HG02588 (cell line): ENCODE results near the gene AMDHD2.
"Not testable (repeated sequence)": the region's sequence is repeated elsewhere in the genome, so short reads cannot be mapped to it uniquely, and the experiment has no call there.

ENCODE experiments used
- ATAC-seq: cut with Tn5 transposase; IDR thresholded peaks from one replicate; pipeline ENCODE4 v1.9.1; 2021; ENCODE audit warnings: mild to moderate bottlenecking, moderate library complexity; ENCODE audit not compliant: unreplicated experiment

Gene AMDHD2

DNA sequence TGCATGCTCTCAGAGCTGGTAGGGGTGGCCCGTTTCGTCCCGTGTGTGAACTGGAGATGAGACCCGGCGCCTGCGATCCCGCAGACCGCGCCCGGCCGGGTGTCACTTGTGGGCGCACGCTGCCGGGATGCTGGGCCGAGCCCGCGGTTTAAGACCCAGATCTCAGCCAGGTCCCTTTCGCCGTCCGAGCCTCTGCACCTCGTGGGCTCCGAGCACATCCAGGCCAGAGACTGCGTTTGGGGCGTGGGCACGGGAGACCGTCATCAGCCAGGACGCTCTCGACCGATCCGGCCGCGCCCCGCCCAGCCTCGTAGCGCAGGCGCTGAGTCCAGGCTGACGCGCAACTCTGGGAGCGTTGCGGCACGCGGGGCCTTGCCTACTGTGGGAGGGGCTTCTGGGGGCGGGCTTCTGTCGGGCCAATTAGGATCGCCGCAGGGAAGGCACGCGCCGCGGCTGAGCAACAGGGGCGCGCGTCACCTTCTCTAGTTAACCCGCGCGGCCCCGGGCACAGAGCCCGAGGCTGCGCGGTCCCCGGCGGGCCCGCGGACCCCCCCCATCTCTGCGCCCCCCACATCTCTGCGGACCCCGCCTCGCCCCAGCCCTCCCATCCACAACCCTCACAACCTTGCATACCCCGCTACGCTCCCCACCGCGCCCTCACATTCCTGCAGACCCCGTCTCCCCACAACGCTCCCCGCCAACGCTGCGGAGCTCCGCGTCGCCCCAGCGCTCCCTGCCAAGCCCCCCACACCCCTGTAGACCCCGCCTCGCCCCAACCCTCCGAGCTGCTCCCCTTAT is 11.7 kb downstream of the AMDHD2 start:
- ATAC-seq, result peak; percentile 84

DNA sequence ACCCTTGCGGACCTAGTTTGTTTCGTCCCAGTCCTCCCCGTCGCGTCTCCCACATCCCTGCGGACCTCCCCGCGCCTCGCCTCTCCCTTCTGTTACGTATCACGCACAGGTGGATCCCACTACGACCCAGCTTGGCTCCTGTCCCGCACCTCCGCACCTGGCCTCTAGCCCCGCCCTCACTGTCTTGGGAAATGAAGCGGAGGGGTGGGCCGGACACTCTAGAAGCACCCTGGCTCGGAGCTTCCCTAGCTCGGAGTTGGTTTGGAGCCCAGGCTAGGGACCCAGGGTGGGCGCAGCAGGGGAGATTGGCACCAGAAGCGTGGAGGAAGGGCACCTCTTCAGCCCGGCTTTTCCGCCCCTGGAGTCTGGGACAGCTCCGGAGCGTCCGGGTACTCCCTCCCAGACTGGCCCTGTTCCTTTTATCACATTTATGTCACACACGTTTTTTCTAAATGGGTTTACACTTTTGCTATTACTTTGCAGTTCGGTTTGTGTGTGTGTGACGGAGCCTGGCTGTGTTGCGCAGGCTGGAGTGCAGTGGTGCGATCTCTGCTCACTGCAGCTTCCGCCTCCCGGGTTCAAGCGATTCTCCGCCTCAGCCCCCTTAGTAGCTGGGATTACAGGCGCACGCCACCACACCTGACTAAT is 12.4 kb downstream of the AMDHD2 start:
- no peak for ATAC-seq

DNA sequence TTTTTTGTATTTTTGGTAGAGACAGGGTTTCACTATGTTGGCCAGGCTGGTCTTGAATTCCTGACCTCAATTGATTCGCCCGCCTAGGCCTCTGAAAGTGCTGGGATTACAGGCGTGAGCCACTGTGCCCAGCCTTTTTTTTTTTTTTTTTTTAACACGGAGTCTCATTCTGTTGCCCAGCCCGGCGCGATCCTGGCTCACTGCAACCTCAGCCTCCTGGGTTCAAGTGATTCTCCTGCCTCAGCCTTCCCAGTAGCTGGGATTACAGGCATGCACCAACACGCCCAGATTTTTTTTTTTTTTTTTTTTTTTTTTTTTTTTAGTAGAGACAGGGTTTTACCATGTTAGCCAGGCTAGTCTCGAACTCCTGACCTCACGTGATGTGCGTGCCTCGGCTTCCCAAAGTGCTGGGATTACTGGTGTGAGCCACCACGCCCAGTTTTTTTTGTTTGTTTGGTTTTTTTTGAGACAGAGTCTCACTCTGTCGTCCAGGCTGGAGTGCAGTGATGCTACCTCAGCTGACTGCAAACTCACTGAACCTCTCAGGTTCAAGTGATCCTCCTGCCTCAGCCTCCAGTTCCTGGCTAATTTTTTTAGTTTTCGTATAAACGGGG is 13.1 kb downstream of the AMDHD2 start:
- not testable (repeated sequence) for ATAC-seq

DNA sequence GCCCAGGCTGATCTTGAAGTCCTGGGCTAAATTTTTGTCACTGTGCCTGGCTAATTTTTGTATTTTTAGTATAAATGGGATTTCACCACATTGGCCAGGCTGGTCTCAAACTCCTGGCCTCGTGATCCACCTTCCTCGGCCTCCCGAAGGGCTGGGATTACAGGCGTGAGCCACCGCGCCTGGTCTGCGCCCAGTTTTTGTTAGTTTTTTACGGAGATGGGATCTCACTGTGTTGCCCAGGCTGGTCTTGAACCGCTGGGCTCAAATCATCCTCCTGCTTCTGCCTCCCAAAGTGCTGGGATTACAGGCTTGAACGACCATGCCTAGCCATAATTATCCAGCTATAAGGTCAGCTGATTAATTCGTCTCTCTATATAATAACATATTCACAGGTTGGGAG is 13.7 kb downstream of the AMDHD2 start:
- no peak for ATAC-seq

DNA sequence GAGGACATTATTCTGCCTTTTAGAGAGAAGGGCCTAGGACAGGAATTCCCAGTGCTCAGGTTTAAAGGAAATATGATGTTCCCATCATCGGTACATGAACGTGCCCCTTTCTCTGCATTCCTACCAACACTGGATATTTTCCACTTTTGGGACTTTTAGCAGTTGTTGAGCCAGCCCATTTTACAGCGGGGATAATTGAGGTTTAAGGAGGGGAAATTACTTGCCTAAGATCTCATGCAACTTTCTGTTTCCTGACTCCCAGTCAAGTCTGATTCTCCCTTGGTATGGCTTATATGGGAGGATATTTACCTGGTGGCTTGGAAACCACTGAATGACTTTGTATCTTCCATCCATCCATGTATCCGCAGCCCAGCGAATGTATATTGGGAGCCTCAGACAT is 14.2 kb downstream of the AMDHD2 start:
- not testable (repeated sequence) for ATAC-seq

DNA sequence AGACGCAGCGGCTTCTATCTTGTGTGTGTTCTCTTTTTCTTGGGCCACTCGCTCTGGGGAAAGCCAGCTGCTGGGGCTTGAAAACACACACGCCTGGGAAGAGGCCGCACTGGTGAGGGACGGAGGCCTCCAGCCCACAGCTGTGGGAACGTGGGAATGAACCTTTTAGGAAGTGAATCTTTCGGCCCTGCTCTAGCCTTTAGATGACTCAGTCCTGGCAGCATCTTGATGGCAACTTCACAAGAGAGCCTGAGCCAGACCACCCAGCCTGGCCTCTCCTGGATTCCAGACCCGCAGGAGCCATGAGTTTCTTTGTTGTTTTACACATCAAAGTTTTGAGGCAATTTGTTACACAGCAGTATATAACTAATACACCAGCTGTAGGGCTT is 15.4 kb downstream of the AMDHD2 start:
- no peak for ATAC-seq

DNA sequence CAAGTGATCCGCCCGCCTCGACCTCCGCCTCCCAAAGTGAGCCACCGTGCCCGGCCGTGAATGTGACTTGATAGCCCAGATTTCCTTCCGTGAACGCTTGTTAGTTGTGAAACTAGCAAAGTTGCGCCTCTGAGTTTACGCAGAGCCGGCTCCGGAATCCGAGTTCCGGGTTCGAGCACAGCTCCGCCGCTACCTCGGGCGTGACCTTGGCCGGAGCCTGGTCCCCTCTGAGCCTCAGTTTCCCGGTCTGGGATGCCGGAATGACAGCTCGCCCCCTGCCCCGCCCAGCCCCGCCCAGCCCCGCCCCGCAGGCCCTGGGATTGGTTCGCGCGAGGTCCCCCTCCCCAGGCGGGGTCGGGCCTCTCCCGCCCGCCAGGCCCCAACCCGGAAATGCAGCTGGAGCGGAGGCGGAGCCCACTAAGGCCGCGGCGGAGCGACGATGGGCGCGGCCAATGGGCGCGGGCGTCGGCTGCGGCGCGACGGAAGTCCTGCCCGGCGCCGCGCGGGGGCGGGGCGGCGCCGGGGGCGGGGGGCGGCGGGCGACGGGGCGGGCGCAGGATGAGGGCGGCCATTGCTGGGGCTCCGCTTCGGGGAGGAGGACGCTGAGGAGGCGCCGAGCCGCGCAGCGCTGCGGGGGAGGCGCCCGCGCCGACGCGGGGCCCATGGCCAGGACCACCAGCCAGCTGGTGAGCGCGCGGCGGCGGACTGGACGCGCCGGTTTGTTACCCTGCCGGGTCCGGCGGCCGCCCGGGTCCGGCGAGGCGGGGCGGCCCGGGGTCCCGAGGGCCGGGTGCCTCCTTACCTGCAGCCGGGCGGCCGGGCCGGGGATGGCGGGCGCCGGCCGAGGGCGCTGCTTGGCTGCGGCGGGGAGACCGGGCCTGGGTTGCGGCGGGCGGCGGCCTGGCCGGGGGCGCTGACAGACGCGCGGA is 17.5 kb downstream of the AMDHD2 start, which contains the start of gene PDPK1:
Gene PDPK1 (plus strand): TSS at position 571 of the 929 bp plus-strand sequence. CDS start 92 bp downstream, at position 663.
- ATAC-seq, result peak; percentile 82

DNA sequence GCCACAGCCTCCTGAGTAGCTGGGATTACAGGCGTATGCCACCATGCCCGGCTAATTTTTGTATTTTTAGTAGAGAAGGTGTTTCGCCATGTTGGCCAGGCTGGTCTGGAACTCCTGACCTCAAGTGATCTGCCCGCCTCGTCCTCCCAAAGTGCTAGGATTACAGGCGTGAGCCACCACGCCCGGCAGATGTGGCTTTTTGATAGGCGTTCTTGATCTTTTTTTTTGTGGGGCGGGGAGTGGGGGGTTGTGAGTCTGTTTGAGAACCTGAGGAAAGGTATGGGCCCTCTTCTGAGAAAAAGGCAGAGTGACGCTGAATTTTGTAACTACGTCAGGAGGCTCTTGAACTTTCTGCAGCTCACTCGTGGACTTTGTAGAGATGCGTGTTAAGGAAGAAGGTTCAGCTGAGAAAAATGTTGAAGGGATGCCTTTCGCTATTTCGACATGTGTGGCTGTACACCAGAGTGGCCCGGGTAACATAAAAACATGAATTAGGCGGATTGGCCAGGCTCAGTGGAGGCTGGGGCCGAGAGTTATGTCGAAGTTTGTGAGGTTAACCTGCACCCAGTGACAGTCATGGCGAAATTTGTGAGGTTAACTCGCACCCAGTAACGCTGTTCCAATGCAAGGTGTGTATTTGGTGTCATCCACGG is 19.1 kb downstream of the AMDHD2 start:
- ATAC-seq, result not testable (repeated sequence)

DNA sequence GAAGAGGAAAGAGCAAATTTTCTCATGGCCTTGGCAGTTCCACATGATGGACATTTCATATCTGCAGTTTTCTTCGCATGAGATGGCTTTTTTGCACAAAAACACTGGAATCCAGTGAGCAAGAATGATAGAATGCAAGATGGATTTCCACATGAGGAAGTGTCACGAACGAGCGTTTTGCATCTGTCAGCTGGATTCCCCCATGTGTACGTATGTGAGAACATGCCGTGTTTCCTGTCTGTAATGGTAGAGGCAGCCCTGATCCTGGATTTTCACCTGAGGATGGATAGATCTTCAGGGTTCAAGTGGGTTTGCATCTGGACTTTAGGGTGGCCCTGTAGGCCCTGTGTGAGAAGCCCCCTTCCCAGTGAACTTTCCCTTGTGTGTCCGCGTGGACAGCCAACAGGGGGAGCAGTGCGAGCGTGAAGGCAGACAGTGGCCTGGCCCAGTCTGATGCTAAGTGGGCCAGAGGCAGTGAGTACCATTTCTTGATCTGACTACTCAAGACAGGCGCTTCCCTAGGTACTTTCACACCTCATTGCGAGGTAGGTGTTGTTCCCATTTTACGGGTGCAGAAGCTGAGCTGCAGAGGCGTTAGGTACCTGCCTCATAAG is 19.8 kb downstream of the AMDHD2 start:
- not testable (repeated sequence) for ATAC-seq

DNA sequence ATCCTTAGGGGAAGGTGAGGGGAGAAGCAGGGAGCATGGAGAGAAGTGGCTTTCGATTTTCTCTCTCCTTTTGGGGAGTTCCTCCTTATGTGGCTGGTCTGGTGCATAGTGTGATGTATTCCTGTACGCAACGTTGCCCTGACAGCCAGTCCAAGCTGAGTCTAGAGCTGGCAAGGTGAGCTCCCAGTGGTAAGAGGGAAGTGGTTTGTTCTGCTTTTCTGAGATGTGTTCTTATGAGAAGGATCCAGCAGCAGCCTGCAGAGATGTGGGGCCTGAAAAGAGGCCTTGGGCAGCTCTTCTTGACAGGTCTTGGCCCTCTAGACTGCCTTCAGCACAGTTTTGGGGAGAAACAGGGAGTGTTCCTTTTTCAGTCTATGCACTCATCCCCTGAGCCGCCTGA is 20.7 kb downstream of the AMDHD2 start:
- not testable (repeated sequence) for ATAC-seq

DNA sequence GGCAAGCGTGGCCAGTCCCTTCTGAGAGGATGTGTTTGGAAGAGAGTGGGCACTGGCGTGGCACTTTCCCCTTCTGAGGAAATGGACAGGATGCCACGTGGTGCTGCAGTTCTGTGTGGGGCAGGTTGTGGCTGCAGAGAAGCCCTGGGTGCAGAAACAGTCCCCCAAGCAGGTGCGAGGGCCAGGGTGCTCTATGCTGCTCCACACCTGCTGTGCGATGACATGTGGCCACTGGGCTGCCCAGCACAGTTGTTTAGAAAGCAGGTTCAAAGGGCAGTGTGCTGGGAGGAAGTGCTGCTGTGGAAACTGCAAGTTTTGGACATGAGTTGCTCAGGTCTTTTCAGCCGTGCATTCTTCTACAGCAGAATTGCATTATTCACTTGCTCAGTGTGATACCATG is 21.2 kb downstream of the AMDHD2 start:
- not testable (repeated sequence) for ATAC-seq

DNA sequence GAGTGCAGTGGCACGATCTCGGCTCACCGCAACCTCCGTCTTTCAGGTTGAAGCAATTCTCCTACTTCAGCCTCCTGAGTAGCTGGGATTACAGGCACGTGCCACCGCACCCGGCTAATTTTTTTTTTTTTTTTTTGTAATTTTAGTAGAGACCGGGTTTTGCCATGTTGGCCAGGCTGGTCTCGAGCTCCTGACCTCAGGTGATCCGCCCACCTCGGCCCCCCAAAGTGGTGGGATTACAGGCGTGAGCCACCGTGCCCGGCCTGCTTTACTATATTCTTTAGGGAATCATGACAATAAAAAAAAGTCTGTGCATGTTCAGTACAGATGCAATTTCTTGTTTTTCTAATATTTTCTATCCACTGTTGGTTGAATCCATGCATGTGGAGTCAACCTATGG is 23.6 kb downstream of the AMDHD2 start:
- not testable (repeated sequence) for ATAC-seq

DNA sequence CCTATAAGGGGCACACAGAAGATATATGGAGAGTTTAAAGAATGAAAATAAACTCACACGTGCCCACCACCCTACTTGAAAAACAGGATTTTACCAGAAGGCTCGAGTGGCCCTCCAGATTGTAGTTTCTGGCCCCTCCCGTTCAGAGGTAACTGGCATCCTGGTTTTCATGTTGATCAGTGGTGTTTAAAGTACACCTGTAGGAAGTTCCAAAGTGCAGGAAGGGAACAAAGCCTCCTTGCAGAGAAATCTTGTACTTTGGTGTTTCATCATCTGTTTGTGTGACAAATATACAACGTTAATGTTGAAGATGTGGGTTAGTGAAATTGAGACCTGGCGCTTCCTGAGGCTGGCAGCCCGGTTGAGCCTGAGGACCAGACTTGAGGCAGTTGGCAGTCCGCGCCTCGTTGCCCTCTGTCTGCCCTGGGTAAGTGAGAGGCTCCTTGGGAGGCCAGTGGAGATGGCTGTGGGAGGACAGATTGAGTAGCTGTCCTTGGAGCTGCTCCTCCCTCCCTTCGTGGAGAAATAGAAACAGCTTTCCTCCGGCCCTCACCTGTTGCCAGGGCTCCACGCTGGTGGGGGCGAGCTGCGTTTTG is 30.2 kb downstream of the AMDHD2 start:
- not testable (repeated sequence) for ATAC-seq

DNA sequence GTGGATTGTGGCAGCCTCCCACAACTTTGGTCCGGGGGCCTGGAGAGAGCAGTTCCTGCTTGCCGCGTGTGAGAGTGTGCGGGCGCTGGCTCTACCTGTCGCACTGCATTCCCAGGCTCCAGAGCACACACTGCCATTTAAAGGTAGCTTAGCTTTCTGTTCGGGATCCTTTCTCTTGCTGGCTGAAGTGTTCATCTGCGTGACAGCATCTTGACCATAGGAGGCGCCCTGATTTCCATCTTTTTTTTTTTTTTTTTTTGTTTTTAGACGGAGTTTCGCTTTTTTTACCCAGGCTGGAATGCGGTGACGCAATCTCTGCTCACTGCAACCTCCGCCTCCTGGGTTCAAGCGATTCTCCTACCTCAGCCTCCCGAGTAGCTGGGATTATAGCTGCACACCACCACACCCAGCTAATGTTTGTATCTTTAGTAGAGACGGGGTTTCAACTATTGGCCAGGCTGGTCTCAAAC is 31.3 kb downstream of the AMDHD2 start:
- not testable (repeated sequence) for ATAC-seq

DNA sequence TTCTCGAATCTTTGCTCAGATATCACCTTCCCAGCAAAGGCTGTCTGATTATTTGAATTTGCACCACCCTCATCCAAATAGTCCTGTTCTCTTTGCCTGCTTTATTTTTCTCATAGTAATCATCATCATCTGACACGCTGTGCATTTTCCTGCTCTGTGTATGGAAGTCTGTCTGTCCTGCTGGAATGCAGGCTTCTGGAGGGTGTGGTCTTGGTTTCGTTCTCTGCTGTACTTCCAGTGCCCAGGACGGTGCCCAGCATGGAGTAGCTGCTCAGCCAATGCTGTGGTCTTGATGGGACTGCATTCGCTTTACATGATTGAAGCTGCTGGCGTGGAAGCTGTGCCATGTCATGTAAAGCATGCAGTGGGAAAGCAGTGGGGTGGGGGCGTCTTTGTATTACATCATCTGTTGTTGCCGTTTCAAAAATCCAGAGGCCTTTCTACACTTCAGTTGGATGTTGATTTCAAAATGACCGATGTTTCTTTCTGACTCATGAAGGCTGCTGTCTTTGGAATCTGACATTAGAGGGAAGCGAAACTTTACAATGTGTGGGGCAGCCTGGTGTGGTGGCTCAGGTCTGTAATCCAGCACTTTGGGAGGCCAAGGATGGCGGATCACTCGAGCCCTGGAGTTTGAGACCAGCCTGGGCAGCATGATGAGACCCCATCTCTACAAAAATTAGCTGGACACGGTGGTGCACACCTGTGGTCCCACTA is 34.7 kb downstream of the AMDHD2 start:
- not testable (repeated sequence) for ATAC-seq

DNA sequence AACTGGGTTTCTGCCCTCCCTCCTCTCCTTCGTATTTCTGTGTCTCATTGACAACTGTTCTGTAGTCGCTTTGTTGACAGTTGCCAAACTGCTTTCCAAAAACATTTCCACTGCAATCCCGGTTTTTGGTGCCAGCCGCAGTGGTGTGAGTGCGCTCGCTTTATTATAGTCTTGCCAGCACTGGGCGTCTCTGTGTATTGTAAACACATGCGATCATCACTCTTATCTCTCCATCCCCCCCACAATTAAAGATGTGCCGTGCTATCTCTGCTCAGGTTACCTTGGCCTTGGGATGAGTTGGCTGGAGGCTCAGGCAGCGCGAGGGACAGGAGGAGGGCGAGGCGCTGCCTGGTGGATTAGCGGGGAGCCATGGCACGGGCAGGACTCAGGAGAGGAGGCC is 37.0 kb downstream of the AMDHD2 start:
- not testable (repeated sequence) for ATAC-seq

DNA sequence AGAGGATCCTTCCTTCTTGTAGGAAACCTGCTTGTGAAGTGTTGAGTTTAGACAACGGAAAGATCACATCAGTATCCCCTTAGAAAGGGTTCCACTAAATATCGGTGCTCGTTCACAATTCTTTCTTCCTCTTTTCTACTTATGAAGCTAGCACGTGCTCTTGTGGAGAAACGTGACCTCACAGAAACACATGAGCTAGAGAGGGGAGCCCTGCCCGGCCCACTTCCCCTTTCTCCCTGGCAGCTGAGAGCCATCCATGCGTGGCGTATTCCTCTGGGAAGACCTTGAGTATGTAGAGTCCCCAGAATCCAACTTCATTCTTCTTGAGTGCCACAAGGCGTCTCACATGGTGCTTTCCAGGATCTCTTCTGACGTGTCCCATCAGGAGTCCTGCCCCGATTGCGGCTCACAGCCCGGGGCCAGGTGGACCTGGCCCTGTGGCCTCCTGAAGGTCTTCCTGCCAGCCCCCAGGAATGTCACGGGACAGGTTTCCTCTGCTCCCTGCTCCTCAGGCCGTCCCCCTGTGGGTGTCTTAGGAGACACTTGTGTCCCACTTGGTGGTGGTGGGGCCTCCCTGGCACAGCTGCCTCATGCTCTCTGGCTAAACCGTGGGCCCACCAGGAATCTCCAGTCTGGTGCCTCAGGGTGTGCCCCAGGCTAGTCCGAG is 40.1 kb downstream of the AMDHD2 start:
- ATAC-seq, result not testable (repeated sequence)

DNA sequence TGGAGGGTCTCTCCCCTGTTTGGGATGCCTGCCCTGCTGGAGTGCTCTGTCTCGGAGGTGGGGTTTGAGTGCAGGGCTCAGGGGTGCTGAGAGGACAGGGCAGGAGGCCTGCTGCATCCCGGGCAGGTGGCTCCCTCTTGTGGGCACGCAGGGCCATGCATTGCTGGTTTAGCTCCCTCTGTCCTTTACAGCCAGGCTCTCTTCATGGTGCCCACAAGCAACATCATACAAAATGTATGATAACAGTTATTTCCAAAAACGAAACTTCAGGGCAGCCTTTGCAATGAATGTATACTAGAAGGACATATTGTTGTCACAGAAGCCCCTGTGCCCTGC is 40.6 kb downstream of the AMDHD2 start:
- ATAC-seq, result not testable (repeated sequence)
